Subcutaneous abdominal adipose tissue (tissue), 5 donors: ENCODE measurements around the gene SMIM3.
"Not testable (repeated sequence)": the region's sequence is repeated elsewhere in the genome, so short reads cannot be mapped to it uniquely, and the experiment has no call there.

Experiments used
- H3K27ac ChIP-seq: one replicate; pipeline ENCODE4 v1.7.0; 2013; ENCODE audit warnings: low read depth, mild to moderate bottlenecking, inconsistent platforms, low read length, moderate library complexity
- H3K27me3 ChIP-seq, 5 donors: one replicate each; pipeline ENCODE4 v1.7.0; 2013; ENCODE audit warnings: low read length in 5 of 5, inconsistent platforms in 1 of 5; ENCODE audit not compliant: control insufficient read depth in 5 of 5, insufficient read depth in 4 of 5
- H3K36me3 ChIP-seq, 5 donors: one replicate each; pipeline ENCODE4 v1.7.0; 2013; ENCODE audit warnings: low read length in 5 of 5; ENCODE audit not compliant: control insufficient read depth in 5 of 5, insufficient read depth in 5 of 5
- H3K4me1 ChIP-seq, 5 donors: one replicate each; pipeline ENCODE4 v1.7.0; 2013; ENCODE audit warnings: low read length in 5 of 5, mild to moderate bottlenecking in 3 of 5, moderate library complexity in 1 of 5; ENCODE audit not compliant: control insufficient read depth in 5 of 5, insufficient read depth in 5 of 5
- H3K4me3 ChIP-seq, 5 donors: one replicate each; pipeline ENCODE4 v1.7.0; 2013; ENCODE audit warnings: low read length in 5 of 5, low read depth in 1 of 5
- H3K9ac ChIP-seq, 5 donors: one replicate each; pipeline ENCODE4 v1.7.0; 2013; ENCODE audit warnings: low read length in 5 of 5, mild to moderate bottlenecking in 4 of 5, moderate library complexity in 3 of 5
- H3K9me3 ChIP-seq, 5 donors: one replicate each; pipeline ENCODE4 v1.7.0; 2013; ENCODE audit warnings: low read length in 5 of 5; ENCODE audit not compliant: control insufficient read depth in 5 of 5
- donor health status: healthy.
- donor health status: healthy.
- donor health status: healthy.
- donor health status: healthy.
- donor health status: healthy.

SMIM3 gene, protein sequence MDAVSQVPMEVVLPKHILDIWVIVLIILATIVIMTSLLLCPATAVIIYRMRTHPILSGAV

GRCh38 chr5:150778517-150779396, at the start of gene SMIM3:
TSS of gene SMIM3 (plus strand) at chr5:150778757. CDS start at chr5:150795441, 16,684 bp downstream.
- H3K4me1 ChIP-seq = peaks cover 38 to 61% (median 55%) of the 10 kb centered on the region in 5 donors
- H3K27me3 ChIP-seq = no peaks in the 10 kb centered on the region

GRCh38 chr5:150729859-150730258, 48.7 kb upstream of the SMIM3 start:
- H3K36me3 ChIP-seq = peaks cover 50 to 79% (median 69%) of the 10 kb centered on the region in 5 donors
- H3K9ac ChIP-seq = no peak overlapping the region
- no peak overlapping the region for H3K4me3 ChIP-seq
- peaks cover 0 to 7% (median 4%) of the 10 kb centered on the region in 5 donors for H3K4me1 ChIP-seq
- no peaks in the 10 kb centered on the region for H3K9me3 ChIP-seq
- H3K27ac ChIP-seq = no peak overlapping the region
- H3K27me3 ChIP-seq = no peaks in the 10 kb centered on the region

More at GRCh38 chr5:150778517-150779396, at the start of gene SMIM3:
- Histone ChIP-seq H3K9me3 (no peaks in the 10 kb centered on the region), H3K36me3 (no peaks in the 10 kb centered on the region), H3K9ac (peak within 1 kb of the TSS; percentile 94 to 100 (median 99)), H3K27ac (peak within 1 kb of the TSS; percentile 99), H3K4me3 (peak within 1 kb of the TSS; percentile 78 to 93 (median 91))

DNA sequence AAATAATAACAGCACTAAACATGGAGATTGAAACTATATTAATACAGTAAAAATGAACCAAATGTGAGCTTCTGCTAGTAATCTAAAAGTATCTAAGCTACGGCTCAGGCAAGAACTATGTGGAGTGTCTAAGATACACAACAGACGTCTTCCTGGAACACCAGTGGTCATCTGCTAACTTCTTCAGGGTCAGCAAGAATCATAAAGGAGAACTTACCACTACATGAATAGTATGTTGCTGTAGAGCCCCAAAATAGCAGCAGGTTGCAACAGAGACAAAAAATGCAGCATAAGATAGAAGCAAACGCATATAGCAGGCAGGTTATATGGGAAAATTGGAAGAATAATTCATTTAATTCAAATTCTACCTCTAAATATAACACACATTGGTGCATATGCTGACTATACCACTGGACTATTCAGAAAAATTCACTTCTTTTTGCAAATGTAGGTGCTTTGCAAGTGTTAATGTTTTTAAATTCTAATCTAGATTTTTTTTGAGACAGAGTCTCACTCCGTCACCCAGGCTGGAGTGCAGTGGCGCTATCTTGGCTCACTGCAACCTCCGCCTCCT, 46.8 kb upstream of the SMIM3 start:
- Histone ChIP-seq H3K9me3 (peaks cover 0 to 2% (median 0%) of the 10 kb centered on the region in 5 donors), H3K4me1 (peaks cover 0 to 10% (median 6%) of the 10 kb centered on the region in 5 donors), H3K4me3 (no peak overlapping the region), H3K27ac (no peak overlapping the region), H3K36me3 (peaks cover 46 to 67% (median 54%) of the 10 kb centered on the region in 5 donors), H3K9ac (no peak overlapping the region), H3K27me3 (no peaks in the 10 kb centered on the region)

DNA sequence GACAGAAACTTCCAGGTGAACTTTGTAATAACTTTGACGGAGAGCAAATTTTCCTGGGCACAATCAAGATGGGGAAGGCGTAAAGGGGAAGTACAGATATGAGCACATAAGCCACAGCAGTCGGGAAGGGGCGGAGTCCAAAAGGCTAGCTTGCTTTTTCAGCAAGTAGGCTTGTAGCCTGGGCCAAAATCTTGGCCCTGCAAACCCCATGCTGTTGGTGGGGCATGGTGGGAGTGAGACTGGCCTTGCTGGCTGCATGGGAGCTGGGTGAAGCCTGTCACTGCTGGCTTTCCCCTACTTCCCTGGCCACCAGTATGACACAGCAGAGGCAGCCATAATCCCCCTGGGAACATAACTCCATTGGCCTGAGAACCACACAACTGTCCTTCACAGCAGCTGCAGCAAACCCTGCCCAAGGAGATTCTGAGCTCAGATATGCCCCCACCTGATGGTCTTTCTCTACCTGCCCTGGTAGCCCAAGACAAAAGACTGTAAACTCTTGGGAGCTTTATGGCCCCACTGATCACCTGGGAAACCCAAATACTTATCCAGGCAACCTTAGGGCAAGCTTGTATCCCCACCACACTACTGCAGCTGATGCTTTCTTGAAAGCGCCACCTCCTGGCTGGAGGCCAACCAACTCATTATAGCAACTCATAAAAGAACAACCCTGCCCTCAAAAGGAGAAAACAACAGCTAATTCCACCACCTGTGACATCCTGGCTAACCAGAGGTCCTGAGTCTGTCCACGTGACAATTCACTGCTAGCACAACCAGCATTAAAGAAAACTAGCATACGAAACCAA, 43.8 kb upstream of the SMIM3 start:
- Histone ChIP-seq H3K9me3 (peaks cover 0 to 2% (median 0%) of the 10 kb centered on the region in 5 donors), H3K27ac (no peak overlapping the region), H3K27me3 (no peaks in the 10 kb centered on the region), H3K4me3 (peak overlapping the region in 2 of 5 donors; percentile 7 to 43), H3K4me1 (peaks cover 0 to 10% (median 6%) of the 10 kb centered on the region in 5 donors), H3K9ac (peak overlapping the region in 1 of 5 donors; percentile 42), H3K36me3 (peaks cover 31 to 46% (median 34%) of the 10 kb centered on the region in 5 donors)

DNA sequence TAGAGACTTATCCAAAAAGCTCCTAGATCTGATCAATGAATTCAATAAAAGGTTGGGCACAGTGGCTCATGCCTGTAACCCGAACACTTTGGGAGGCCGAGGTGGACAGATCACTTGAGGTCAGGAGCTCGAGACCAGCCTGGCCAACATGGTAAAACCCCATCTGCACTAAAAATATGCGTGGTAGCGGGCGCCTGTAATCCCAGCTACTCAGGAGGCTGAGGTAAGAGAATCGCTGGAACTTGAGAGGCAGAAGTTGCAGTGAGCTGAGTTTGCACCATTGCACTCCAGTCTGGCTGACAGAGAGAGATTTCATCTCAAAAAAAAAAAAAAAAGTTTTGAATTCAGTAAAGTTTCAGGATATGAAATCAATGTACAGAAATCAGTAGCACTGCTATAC, 39.7 kb upstream of the SMIM3 start:
- H3K36me3 ChIP-seq = peaks cover 8 to 21% (median 12%) of the 10 kb centered on the region in 5 donors
- H3K27ac ChIP-seq = no peak overlapping the region
- H3K9ac ChIP-seq = no peak overlapping the region
- H3K9me3 ChIP-seq = peaks cover 0 to 2% (median 0%) of the 10 kb centered on the region in 5 donors
- H3K4me1 ChIP-seq = peaks cover 0 to 16% (median 10%) of the 10 kb centered on the region in 5 donors
- no peaks in the 10 kb centered on the region for H3K27me3 ChIP-seq
- H3K4me3 ChIP-seq = no peak overlapping the region

DNA sequence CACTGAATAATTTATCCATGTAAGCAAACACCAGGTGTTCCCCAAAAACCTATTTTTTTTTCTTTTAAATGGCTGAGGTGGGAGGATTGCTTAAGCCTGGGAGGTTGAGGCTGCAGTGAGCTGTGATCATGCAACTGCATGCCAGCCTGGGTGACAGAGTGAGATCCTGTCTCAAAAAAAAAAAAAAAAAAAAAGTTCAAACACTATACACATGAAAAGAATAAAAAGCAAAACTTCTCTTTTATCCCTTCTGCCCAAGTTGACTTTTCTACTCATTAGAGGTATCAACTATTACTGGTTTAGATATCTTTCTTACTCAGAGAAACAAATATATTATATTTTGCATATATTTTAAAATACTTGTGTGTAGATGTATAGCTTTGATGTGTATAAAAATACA, 37.6 kb upstream of the SMIM3 start:
- H3K27ac ChIP-seq = no peak overlapping the region
- H3K9me3 ChIP-seq = peaks cover 0 to 2% (median 0%) of the 10 kb centered on the region in 5 donors
- no peak overlapping the region for H3K4me3 ChIP-seq
- no peaks in the 10 kb centered on the region for H3K27me3 ChIP-seq
- H3K9ac ChIP-seq = no peak overlapping the region
- peaks cover 0 to 9% (median 0%) of the 10 kb centered on the region in 5 donors for H3K4me1 ChIP-seq
- H3K36me3 ChIP-seq = peaks cover 6 to 14% (median 12%) of the 10 kb centered on the region in 5 donors

GRCh38 chr5:150742455-150743141, 36.0 kb upstream of the SMIM3 start:
- H3K9ac ChIP-seq = peak overlapping the region in 1 of 5 donors; percentile 32
- peak overlapping the region; percentile 34 for H3K27ac ChIP-seq
- not testable (repeated sequence) for H3K4me1 ChIP-seq, H3K4me3 ChIP-seq, H3K27me3 ChIP-seq, H3K9me3 ChIP-seq
- peaks cover 6 to 14% (median 12%) of the 10 kb centered on the region in 5 donors for H3K36me3 ChIP-seq

DNA sequence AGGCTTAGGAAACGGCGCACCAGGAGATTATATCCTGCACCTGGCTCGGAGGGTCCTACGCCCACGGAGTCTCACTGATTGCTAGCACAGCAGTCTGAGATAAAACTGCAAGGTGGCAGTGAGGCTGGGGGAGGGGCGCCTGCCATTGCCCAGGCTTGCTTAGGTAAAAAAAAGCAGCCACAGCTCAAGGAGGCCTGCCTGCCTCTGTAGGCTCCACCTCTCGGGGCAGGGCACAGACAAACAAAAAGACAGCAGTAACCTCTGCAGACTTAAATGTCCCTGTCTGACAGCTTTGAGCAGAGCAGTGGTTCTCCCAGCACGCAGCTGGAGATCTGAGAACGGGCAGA, 35.4 kb upstream of the SMIM3 start:
- not testable (repeated sequence) for H3K9ac ChIP-seq, H3K4me3 ChIP-seq, H3K4me1 ChIP-seq, H3K27me3 ChIP-seq, H3K9me3 ChIP-seq, H3K27ac ChIP-seq
- H3K36me3 ChIP-seq = peaks cover 6 to 14% (median 12%) of the 10 kb centered on the region in 5 donors

DNA sequence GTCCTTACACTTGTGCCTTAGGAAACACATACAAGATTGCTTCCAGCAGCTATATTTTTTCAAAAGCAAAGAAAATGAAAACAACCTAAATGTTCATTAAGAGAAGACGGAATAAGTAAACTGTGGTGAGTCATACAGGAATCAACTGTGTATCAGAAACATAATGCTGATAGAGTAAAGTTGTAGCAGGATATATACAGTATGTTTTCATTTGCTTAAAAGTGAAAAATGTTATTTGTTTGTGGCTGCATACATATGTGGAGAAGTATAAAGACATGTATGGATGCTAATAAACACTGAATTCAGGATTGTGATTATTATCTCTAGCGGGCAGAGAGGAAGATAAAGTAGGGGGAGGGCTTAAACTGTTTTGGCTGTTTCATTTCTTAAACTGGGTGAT, 28.1 kb upstream of the SMIM3 start:
- peaks cover 28 to 39% (median 37%) of the 10 kb centered on the region in 5 donors for H3K36me3 ChIP-seq
- peak overlapping the region in 1 of 5 donors; percentile 20 for H3K9ac ChIP-seq
- no peak overlapping the region for H3K27ac ChIP-seq

More for the DNA sequence above, 28.1 kb upstream of the SMIM3 start:
- peaks cover 0 to 13% (median 3%) of the 10 kb centered on the region in 5 donors for H3K4me1 ChIP-seq
- H3K27me3 ChIP-seq = no peaks in the 10 kb centered on the region
- H3K9me3 ChIP-seq = no peaks in the 10 kb centered on the region
- H3K4me3 ChIP-seq = no peak overlapping the region
